K562 treated with DMSO at 1 percent for 12 hours (cell line): ENCODE data around the gene TAL2. TPM values are rescaled to one million over a fixed set of nuclear protein-coding genes. Genes with fewer than 3 reads are reported as not detected.

Experiments
- total RNA-seq: library from RNA; unstranded; fragments of 300-600 nt; gene quantifications from 2 replicates; pipeline ENCODE4 v1.2.3, GENCODE V29; 2022; ENCODE audit not compliant: insufficient read depth

The TAL2 gene
- 2.7 and 5.4 TPM in 2 replicates for total RNA-seq

GRCh38 chr9:105662184-105663104, at the start of gene TAL2:
TSS of gene TAL2 (plus strand) at chr9:105662457. CDS start at chr9:105662497, 40 bp downstream.

GRCh38 chr9:105694190-105694847, 32.1 kb downstream of the TAL2 start, which contains the start of gene TMEM38B:
TSS of gene TMEM38B (plus strand) at chr9:105694541. CDS start at chr9:105694661, 120 bp downstream.

Other genes starting within 250 kb of the TAL2 start
- gene FSD1L, start 214.4 kb upstream of the TAL2 start, total RNA-seq: 0.14 and 2.2 TPM in 2 replicates
- gene FKTN, start 104.3 kb upstream of the TAL2 start, total RNA-seq: 1.1 and 5.9 TPM in 2 replicates
- gene TMEM38B, start 32.1 kb downstream of the TAL2 start, total RNA-seq: 15.5 and 35.4 TPM in 2 replicates